22Rv1 (cell line): ENCODE data around the gene GRIK4.

ENCODE experiments used
- H3K27ac ChIP-seq: fragments of 450-650 bp; 2 replicates; pipeline ENCODE4 v1.5.1; 2017
- CTCF ChIP-seq: fragments of 450-650 bp; IDR thresholded peaks from 2 replicates; pipeline ENCODE4 v1.5.1; 2017; ENCODE audit warnings: mild to moderate bottlenecking
- ZFX ChIP-seq: fragments of 450-650 bp; IDR thresholded peaks from 2 replicates; pipeline ENCODE4 v1.6.1; 2017; ENCODE audit warnings: antibody characterized with exemption, borderline replicate concordance

GRIK4 gene

GRCh38 chr11:120589376-120589775 is 77.8 kb downstream of the GRIK4 start:
- H3K27ac ChIP-seq = no peak overlapping the region
- TF ChIP-seq ZFX = no peak
- TF ChIP-seq CTCF = no peak

GRCh38 chr11:120590472-120590871 is 78.9 kb downstream of the GRIK4 start:
- H3K27ac ChIP-seq = no peak overlapping the region
- TF ChIP-seq CTCF = no peak
- TF ChIP-seq ZFX = no peak

- TF ChIP-seq CTCF = no peak
- TF ChIP-seq ZFX = no peak
- no peak overlapping the region for H3K27ac ChIP-seq
Observed at GRCh38 chr11:120594746-120595145, 83.2 kb downstream of the GRIK4 start.

- TF ChIP-seq ZFX (no peak), CTCF (no peak)
- no peak overlapping the region for H3K27ac ChIP-seq
Observed at GRCh38 chr11:120595557-120595956, 84.0 kb downstream of the GRIK4 start.

GRCh38 chr11:120597250-120598215 is 86.0 kb downstream of the GRIK4 start:
- no peak overlapping the region for H3K27ac ChIP-seq
- no peak for TF ChIP-seq ZFX
- no peak for TF ChIP-seq CTCF

GRCh38 chr11:120598517-120599257 is 87.1 kb downstream of the GRIK4 start:
- TF ChIP-seq ZFX (no peak), CTCF (no peak)
- H3K27ac ChIP-seq = no peak overlapping the region
